Stimulated activated naive B cell treated with anti-CD40 and anti-IgM and Interleukin-4, amounts not matched to agents 10 μg/mL and 1 μg/mL and 100 μg/mL, for 72 hours (primary cell): ENCODE measurements around the gene NT5C1A.
A peak's percentile ranks its signal among the peaks of the same experiment; 100 is the strongest.

Source experiments
- ATAC-seq, 2 donors: fragments of 150-1000 bp; cut with Tn5 transposase; replicated peaks; 2 replicates each; pipeline ENCODE4 v1.10.0; 2021; ENCODE audit warnings: moderate library complexity in 1 of 2
- DNase-seq: peaks from one replicate; pipeline ENCODE4 v3.0.0; 2021
- H3K27ac Mint-ChIP-seq: one replicate; pipeline ENCODE4 v1.8.0; 2022; ENCODE audit warnings: mild to moderate bottlenecking, mixed read lengths
- H3K27me3 Mint-ChIP-seq, 2 donors: one replicate each; pipeline ENCODE4 v1.8.0; 2022; ENCODE audit warnings: mixed read lengths in 2 of 2
- H3K36me3 Mint-ChIP-seq, 2 donors: one replicate each; pipeline ENCODE4 v1.8.0; 2022; ENCODE audit warnings: mixed read lengths in 2 of 2, mild to moderate bottlenecking in 1 of 2
- H3K4me1 Mint-ChIP-seq, 2 donors: one replicate each; pipeline ENCODE4 v1.8.0; 2022; ENCODE audit warnings: mixed read lengths in 2 of 2, mild to moderate bottlenecking in 1 of 2
- H3K4me3 Mint-ChIP-seq, 2 donors: one replicate each; pipeline ENCODE4 v1.8.0; 2022; ENCODE audit warnings: mild to moderate bottlenecking in 2 of 2, mixed read lengths in 2 of 2, moderate library complexity in 1 of 2
- H3K9me3 Mint-ChIP-seq, 2 donors: one replicate each; pipeline ENCODE4 v1.8.0; 2022; ENCODE audit warnings: mixed read lengths in 2 of 2, mild to moderate bottlenecking in 1 of 2

NT5C1A gene

GRCh38 chr1:39632682-39633417 lies 39.1 kb downstream of the NT5C1A start:
- no peaks in the 10 kb centered on the region for H3K9me3 Mint-ChIP-seq
- no peak overlapping the region for H3K4me3 Mint-ChIP-seq
- H3K36me3 Mint-ChIP-seq = no peaks in the 10 kb centered on the region
- ATAC-seq (no peak), DNase-seq (no peak)
- no peaks in the 10 kb centered on the region for H3K4me1 Mint-ChIP-seq
- peaks cover 36 to 46% of the 10 kb centered on the region in 2 donors for H3K27me3 Mint-ChIP-seq
- no peak overlapping the region for H3K27ac Mint-ChIP-seq

- Mint-ChIP-seq H3K9me3 (no peaks in the 10 kb centered on the region), H3K27ac (no peak overlapping the region), H3K4me3 (no peak overlapping the region)
Measured at GRCh38 chr1:39632323-39632681, 39.6 kb downstream of the NT5C1A start.

GRCh38 chr1:39631361-39632322 lies 40.3 kb downstream of the NT5C1A start:
- no peaks in the 10 kb centered on the region for H3K4me1 Mint-ChIP-seq
- peaks cover 31 to 35% of the 10 kb centered on the region in 2 donors for H3K27me3 Mint-ChIP-seq
- no peak overlapping the region for H3K4me3 Mint-ChIP-seq
- DNase-seq = no peak
- H3K9me3 Mint-ChIP-seq = no peaks in the 10 kb centered on the region
- no peak overlapping the region for H3K27ac Mint-ChIP-seq
- H3K36me3 Mint-ChIP-seq = no peaks in the 10 kb centered on the region
- ATAC-seq = no peak

More at GRCh38 chr1:39632323-39632681, 39.6 kb downstream of the NT5C1A start:
- ATAC-seq = no peak
- Mint-ChIP-seq H3K4me1 (no peaks in the 10 kb centered on the region), H3K36me3 (no peaks in the 10 kb centered on the region), H3K27me3 (peaks cover 33 to 41% of the 10 kb centered on the region in 2 donors)
- no peak for DNase-seq

GRCh38 chr1:39628807-39629350 lies 43.0 kb downstream of the NT5C1A start:
- Mint-ChIP-seq H3K27ac (no peak overlapping the region), H3K4me1 (no peaks in the 10 kb centered on the region), H3K36me3 (no peaks in the 10 kb centered on the region), H3K9me3 (no peaks in the 10 kb centered on the region), H3K27me3 (peaks cover 24 to 31% of the 10 kb centered on the region in 2 donors), H3K4me3 (no peak overlapping the region)
- no peak for ATAC-seq
- DNase-seq = no peak

- H3K36me3 Mint-ChIP-seq = no peaks in the 10 kb centered on the region
- no peaks in the 10 kb centered on the region for H3K9me3 Mint-ChIP-seq
- DNase-seq = no peak
- H3K4me3 Mint-ChIP-seq = no peak overlapping the region
- H3K4me1 Mint-ChIP-seq = no peaks in the 10 kb centered on the region
- H3K27ac Mint-ChIP-seq = no peak overlapping the region
- ATAC-seq = no peak
- H3K27me3 Mint-ChIP-seq = peaks cover 23 to 33% of the 10 kb centered on the region in 2 donors
Measured at GRCh38 chr1:39626646-39627045, 45.3 kb downstream of the NT5C1A start.

- H3K4me3 Mint-ChIP-seq = no peak overlapping the region
- DNase-seq (no peak), ATAC-seq (no peak)
- H3K27me3 Mint-ChIP-seq = peaks cover 23 to 27% of the 10 kb centered on the region in 2 donors
- H3K27ac Mint-ChIP-seq = peak overlapping the region; percentile 11
- H3K9me3 Mint-ChIP-seq = no peaks in the 10 kb centered on the region
- no peaks in the 10 kb centered on the region for H3K4me1 Mint-ChIP-seq
- H3K36me3 Mint-ChIP-seq = no peaks in the 10 kb centered on the region
Measured at GRCh38 chr1:39625462-39626273, 46.2 kb downstream of the NT5C1A start.

- ATAC-seq (no peak), DNase-seq (no peak)
- Mint-ChIP-seq H3K27me3 (peaks cover 20 to 27% of the 10 kb centered on the region in 2 donors), H3K9me3 (no peaks in the 10 kb centered on the region), H3K4me3 (no peak overlapping the region), H3K27ac (no peak overlapping the region), H3K36me3 (no peaks in the 10 kb centered on the region), H3K4me1 (no peaks in the 10 kb centered on the region)
Measured at GRCh38 chr1:39625009-39625408, 46.9 kb downstream of the NT5C1A start.

GRCh38 chr1:39623053-39623452 lies 48.9 kb downstream of the NT5C1A start:
- DNase-seq = no peak
- Mint-ChIP-seq H3K4me3 (no peak overlapping the region), H3K36me3 (no peaks in the 10 kb centered on the region), H3K9me3 (no peaks in the 10 kb centered on the region), H3K27ac (no peak overlapping the region), H3K4me1 (no peaks in the 10 kb centered on the region), H3K27me3 (peaks cover 20 to 27% of the 10 kb centered on the region in 2 donors)
- no peak for ATAC-seq

GRCh38 chr1:39622427-39622826 lies 49.5 kb downstream of the NT5C1A start:
- H3K9me3 Mint-ChIP-seq = no peaks in the 10 kb centered on the region
- ATAC-seq = no peak
- H3K27ac Mint-ChIP-seq = no peak overlapping the region
- peaks cover 22 to 30% of the 10 kb centered on the region in 2 donors for H3K27me3 Mint-ChIP-seq
- H3K4me3 Mint-ChIP-seq = no peak overlapping the region
- DNase-seq = no peak
- H3K36me3 Mint-ChIP-seq = no peaks in the 10 kb centered on the region
- H3K4me1 Mint-ChIP-seq = no peaks in the 10 kb centered on the region

GRCh38 chr1:39620659-39621165 lies 51.2 kb downstream of the NT5C1A start:
- Mint-ChIP-seq H3K36me3 (no peaks in the 10 kb centered on the region), H3K27ac (no peak overlapping the region), H3K4me3 (no peak overlapping the region), H3K27me3 (peaks cover 27 to 29% of the 10 kb centered on the region in 2 donors), H3K9me3 (no peaks in the 10 kb centered on the region), H3K4me1 (no peaks in the 10 kb centered on the region)
- ATAC-seq (no peak), DNase-seq (no peak)

- H3K9me3 Mint-ChIP-seq = no peaks in the 10 kb centered on the region
- no peak overlapping the region for H3K4me3 Mint-ChIP-seq
- DNase-seq = no peak
- H3K4me1 Mint-ChIP-seq = no peaks in the 10 kb centered on the region
- no peak for ATAC-seq
- no peaks in the 10 kb centered on the region for H3K36me3 Mint-ChIP-seq
- peaks cover 11 to 12% of the 10 kb centered on the region in 2 donors for H3K27me3 Mint-ChIP-seq
- no peak overlapping the region for H3K27ac Mint-ChIP-seq
Measured at GRCh38 chr1:39617488-39618049, 54.3 kb downstream of the NT5C1A start.

GRCh38 chr1:39615086-39615673 lies 56.7 kb downstream of the NT5C1A start:
- no peak for DNase-seq
- H3K27me3 Mint-ChIP-seq = peaks cover 12 to 23% of the 10 kb centered on the region in 2 donors
- H3K36me3 Mint-ChIP-seq = no peaks in the 10 kb centered on the region
- no peaks in the 10 kb centered on the region for H3K4me1 Mint-ChIP-seq
- no peak overlapping the region for H3K4me3 Mint-ChIP-seq
- H3K9me3 Mint-ChIP-seq = no peaks in the 10 kb centered on the region
- no peak for ATAC-seq
- no peak overlapping the region for H3K27ac Mint-ChIP-seq

- no peaks in the 10 kb centered on the region for H3K36me3 Mint-ChIP-seq
- no peak for DNase-seq
- H3K27me3 Mint-ChIP-seq = peaks cover 16 to 29% of the 10 kb centered on the region in 2 donors
- no peak overlapping the region for H3K4me3 Mint-ChIP-seq
- H3K4me1 Mint-ChIP-seq = peaks cover 1 to 5% of the 10 kb centered on the region in 2 donors
- ATAC-seq = no peak
- H3K27ac Mint-ChIP-seq = no peak overlapping the region
- no peaks in the 10 kb centered on the region for H3K9me3 Mint-ChIP-seq
Measured at GRCh38 chr1:39614488-39614887, 57.4 kb downstream of the NT5C1A start.
